ENCODE data around the gene RIN2.

The RIN2 gene

DNA sequence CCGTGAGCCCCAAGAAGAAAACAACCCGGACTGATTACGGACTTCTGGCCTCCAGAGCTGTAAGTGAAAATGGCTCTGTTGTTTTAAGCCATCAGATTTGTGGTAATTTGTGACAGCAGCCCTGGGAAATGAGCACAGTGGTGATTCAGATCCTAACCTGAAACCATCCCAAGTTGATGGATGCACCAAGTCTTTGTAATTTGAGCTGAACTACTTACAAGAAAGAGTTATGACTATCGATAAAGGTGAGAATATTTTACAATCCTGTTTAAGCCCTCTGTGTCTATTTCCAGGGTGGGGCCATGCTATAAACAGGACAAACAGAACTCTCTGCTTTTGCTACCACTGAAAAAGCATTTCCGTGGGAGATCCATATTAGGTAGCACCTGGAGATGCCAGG, 19.1 kb upstream of the RIN2 start:
- DNase-seq, result no peak
- Histone ChIP-seq H3K4me1 (peaks cover 3 to 16% (median 11%) of the 10 kb centered on the region in 4 donors), H3K4me3 (no peak overlapping the region), H3K9me3 (no peaks in the 10 kb centered on the region), H3K27ac (no peak overlapping the region), H3K36me3 (no peaks in the 10 kb centered on the region), H3K27me3 (peaks cover 0 to 7% of the 10 kb centered on the region in 2 donors)
- TF ChIP-seq, protein P1, sequence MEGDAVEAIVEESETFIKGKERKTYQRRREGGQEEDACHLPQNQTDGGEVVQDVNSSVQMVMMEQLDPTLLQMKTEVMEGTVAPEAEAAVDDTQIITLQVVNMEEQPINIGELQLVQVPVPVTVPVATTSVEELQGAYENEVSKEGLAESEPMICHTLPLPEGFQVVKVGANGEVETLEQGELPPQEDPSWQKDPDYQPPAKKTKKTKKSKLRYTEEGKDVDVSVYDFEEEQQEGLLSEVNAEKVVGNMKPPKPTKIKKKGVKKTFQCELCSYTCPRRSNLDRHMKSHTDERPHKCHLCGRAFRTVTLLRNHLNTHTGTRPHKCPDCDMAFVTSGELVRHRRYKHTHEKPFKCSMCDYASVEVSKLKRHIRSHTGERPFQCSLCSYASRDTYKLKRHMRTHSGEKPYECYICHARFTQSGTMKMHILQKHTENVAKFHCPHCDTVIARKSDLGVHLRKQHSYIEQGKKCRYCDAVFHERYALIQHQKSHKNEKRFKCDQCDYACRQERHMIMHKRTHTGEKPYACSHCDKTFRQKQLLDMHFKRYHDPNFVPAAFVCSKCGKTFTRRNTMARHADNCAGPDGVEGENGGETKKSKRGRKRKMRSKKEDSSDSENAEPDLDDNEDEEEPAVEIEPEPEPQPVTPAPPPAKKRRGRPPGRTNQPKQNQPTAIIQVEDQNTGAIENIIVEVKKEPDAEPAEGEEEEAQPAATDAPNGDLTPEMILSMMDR (IDR thresholded peaks at IDR 0.05), result no peak
- intact Hi-C loops (cut with DNase I; ENCODE audit: low total_unique reads), result no loop called here

DNA sequence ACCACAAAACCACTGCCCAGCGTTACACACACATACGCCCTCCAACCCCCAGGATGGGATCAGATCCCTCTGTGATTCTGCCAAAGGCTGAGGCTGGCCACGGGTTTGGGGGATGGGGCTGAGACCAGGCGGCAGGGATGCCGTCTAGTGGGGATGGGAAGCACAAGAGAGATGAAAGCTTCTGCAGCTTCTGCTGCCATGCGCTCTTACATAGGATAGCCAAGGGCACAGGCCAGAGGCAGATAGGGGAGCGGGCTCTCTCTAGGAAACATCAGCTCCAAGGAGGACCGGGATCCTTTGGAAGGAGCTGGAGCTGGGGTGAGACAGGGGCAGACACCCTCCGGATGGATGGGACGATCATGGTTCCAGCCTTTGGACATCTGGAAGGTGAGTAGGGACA, 18.7 kb upstream of the RIN2 start:
- Histone ChIP-seq H3K36me3 (no peaks in the 10 kb centered on the region), H3K27me3 (peaks cover 0 to 7% of the 10 kb centered on the region in 2 donors), H3K27ac (no peak overlapping the region), H3K9me3 (no peaks in the 10 kb centered on the region), H3K4me1 (peaks cover 3 to 16% (median 11%) of the 10 kb centered on the region in 4 donors), H3K4me3 (no peak overlapping the region)
- intact Hi-C loops (cut with DNase I; ENCODE audit: low total_unique reads), result no loop called here
- TF ChIP-seq, protein P1 (IDR thresholded peaks at IDR 0.05), result no peak
- DNase-seq, result no peak

DNA sequence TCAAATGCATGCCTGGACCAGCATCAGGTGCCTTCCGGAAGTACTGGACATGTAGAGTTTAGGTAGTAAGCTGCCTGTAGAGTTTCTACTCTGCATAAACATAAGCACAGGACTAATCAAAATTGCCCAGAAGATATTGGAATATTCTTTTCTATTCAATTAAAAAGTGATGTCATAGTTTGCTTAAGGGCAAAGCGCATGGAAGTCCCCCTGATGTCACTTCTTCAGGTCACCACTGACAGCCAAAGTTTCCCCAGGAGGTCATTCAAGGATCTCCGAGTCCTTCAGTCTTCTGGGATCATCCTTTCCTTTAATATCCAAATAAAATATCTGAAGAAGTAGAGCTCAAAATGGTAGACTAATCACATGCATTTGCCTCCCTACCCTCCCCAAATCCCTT, 17.5 kb upstream of the RIN2 start:
- peaks cover 0 to 8% (median 5%) of the 10 kb centered on the region in 4 donors for H3K4me1 ChIP-seq
- no peak for DNase-seq
- no peak overlapping the region for H3K27ac ChIP-seq
- no peaks in the 10 kb centered on the region for H3K36me3 ChIP-seq
- intact Hi-C loops (cut with DNase I; ENCODE audit: low total_unique reads), result no loop called here
- TF ChIP-seq, protein P1 (IDR thresholded peaks at IDR 0.05), result no peak
- no peak overlapping the region for H3K4me3 ChIP-seq
- H3K9me3 ChIP-seq, result peaks cover 0 to 2% (median under 1%) of the 10 kb centered on the region in 3 donors
- H3K27me3 ChIP-seq, result peaks cover 0 to 7% of the 10 kb centered on the region in 2 donors

DNA sequence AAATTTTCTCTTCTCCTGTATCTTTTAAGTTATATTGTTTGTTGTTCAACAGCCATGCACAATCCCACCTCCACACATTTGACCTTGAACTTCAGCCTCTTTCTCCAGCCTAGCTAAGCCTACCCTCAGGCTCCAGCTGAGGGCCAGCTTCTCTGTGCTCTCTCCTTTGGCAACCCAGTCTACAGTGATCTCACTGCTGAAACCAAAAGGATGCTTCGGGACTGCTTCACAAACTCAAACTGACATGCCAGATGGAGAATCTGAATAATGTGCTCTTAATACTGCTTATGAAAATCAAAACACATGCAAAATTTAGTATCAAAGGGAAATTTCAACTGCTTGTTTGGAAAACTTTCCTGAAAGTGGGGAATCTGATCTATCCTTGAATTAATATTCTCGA, 16.1 kb upstream of the RIN2 start:
- Histone ChIP-seq H3K36me3 (no peaks in the 10 kb centered on the region), H3K27me3 (peaks cover 0 to 7% of the 10 kb centered on the region in 2 donors), H3K27ac (no peak overlapping the region), H3K9me3 (peaks cover 0 to 5% (median 3%) of the 10 kb centered on the region in 3 donors), H3K4me3 (no peak overlapping the region), H3K4me1 (no peaks in the 10 kb centered on the region)
- DNase-seq, result no peak
- TF ChIP-seq, protein P1 (IDR thresholded peaks at IDR 0.05), result no peak
- intact Hi-C loops (cut with DNase I; ENCODE audit: low total_unique reads), result no loop called here

DNA sequence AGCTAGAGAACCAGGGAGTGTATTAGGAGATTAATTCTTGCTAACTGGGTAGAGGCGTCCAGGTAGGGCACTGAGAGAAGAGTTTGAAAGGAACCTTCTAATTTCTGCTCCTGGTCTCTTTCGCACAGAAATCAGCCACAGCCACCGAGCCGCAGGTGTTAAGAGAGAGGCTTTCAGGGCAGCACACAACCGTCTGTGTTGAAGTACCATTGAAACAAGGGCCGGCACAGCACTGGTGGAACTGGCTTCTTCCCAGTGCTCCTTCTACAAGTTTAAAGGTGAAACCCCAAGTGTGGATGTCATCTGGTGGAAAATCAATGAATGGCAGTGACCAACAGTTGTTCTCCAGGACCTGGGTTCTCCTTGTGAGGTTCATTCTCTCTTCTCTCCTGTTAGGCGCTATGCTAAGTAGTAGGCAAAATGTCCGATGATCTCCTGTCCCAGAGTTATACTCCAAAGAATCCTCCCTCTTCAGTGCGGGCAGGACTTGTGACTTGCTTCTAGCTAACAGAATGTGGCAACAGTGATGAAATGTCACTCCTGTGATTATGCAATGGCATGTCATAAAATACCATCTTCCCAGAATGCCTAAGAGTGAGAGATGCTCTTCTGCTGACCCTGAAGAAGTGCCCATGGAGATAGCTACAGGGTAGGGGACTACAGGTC, 15.0 kb upstream of the RIN2 start:
- no peak overlapping the region for H3K27ac ChIP-seq
- H3K9me3 ChIP-seq, result peaks cover 0 to 5% (median 3%) of the 10 kb centered on the region in 3 donors
- intact Hi-C loops (cut with DNase I; ENCODE audit: low total_unique reads), result no loop called here

More for the DNA sequence above, 15.0 kb upstream of the RIN2 start:
- Histone ChIP-seq H3K4me3 (no peak overlapping the region), H3K4me1 (no peaks in the 10 kb centered on the region), H3K36me3 (no peaks in the 10 kb centered on the region), H3K27me3 (peaks cover 0 to 7% of the 10 kb centered on the region in 2 donors)
- DNase-seq, result no peak
- TF ChIP-seq, protein P1 (IDR thresholded peaks at IDR 0.05), result no peak
